AG10803 (cell line): Measurements from ENCODE around the gene NDUFAF4.

Experiments used
- DNase-seq: peaks from one replicate; pipeline ENCODE4 v3.0.0; 2010; ENCODE audit warnings: low read depth
- H3K4me3 ChIP-seq: 2 replicates; pipeline ENCODE4 v1.5.1; 2011; ENCODE audit warnings: mild to moderate bottlenecking, low read length, control low read depth
- CTCF ChIP-seq: conservative IDR thresholded peaks from 2 replicates; pipeline ENCODE4 v1.5.1; 2011; ENCODE audit warnings: mild to moderate bottlenecking, low read length, control low read depth, inconsistent platforms

NDUFAF4 gene

GRCh38 chr6:96923400-96923799 is 25.7 kb upstream of the NDUFAF4 start:
- no peak for TF ChIP-seq CTCF
- H3K4me3 ChIP-seq = no peak overlapping the region
- no peak for DNase-seq

DNA sequence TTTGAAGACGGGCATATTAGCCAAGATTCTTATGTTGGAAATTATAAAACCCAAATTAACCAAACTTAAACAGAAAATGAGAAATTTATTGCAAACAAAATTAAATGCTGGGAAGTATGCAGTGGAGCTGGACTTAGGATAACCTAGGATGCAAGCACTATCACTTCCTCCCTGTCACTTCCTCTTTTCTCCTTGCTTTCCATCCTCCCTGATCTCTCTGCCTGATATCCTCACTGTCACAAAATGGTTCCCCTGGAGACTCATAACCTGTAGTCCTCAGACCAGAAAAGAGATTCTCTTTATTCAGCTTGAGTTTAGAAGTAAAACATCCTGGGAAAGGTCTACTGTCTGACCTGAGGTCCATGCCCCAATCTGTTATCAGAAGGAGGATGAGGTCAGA is 19.4 kb upstream of the NDUFAF4 start:
- no peak overlapping the region for H3K4me3 ChIP-seq
- DNase-seq = no peak
- no peak for TF ChIP-seq CTCF

- no peak for DNase-seq
- no peak for TF ChIP-seq CTCF
- no peak overlapping the region for H3K4me3 ChIP-seq
Measured at GRCh38 chr6:96913621-96914020, 15.9 kb upstream of the NDUFAF4 start.

- no peak for DNase-seq
- no peak for TF ChIP-seq CTCF
- H3K4me3 ChIP-seq = no peak overlapping the region
Measured at GRCh38 chr6:96911751-96912150, 14.1 kb upstream of the NDUFAF4 start.

- no peak for DNase-seq
- no peak for TF ChIP-seq CTCF
- no peak overlapping the region for H3K4me3 ChIP-seq
Measured at GRCh38 chr6:96911171-96911570, 13.5 kb upstream of the NDUFAF4 start.

DNA sequence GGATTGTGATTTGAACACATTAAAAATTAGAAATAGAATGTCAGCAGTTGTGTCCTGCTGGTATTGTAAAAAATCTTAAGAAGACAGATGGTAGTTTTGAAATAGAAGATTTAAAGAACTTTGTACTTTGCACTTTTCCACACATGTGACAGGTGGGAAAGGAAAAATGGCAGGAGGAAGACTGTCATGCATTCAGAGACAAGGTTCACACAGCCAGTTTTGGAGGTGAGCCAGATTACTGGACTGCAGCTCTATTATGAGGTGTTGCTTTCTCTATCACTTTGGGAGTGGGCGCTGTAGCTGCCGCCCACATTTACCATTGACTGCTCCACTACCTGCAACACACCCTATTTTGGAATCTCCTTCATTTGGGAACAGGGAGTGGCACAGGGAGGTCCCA is 12.1 kb upstream of the NDUFAF4 start:
- no peak for DNase-seq

DNA sequence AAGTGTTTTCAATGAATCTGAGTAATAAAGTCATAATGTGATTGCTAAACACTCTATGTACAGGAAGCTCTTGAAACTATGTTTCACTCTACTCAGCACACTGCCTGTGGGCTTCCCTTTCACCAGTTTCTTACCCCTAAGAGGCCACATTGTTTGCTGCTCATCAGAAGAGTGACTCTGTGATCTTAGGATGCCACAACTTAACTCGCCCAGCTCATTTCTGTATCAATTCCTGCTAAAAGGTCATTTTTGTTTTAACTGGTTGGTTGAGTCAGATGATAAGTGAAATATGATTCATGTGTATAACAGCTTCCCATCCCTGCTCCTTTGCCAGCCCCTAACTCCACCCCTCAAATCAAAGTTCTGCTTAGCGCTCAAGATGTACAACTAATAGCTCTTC is 9.8 kb upstream of the NDUFAF4 start:
- DNase-seq = no peak
- no peak overlapping the region for H3K4me3 ChIP-seq
- TF ChIP-seq CTCF = no peak

More for the DNA sequence above, 12.1 kb upstream of the NDUFAF4 start:
- no peak overlapping the region for H3K4me3 ChIP-seq
- no peak for TF ChIP-seq CTCF
